ENCODE measurements around the gene CBX8.

CBX8 gene

GRCh38 chr17:79786930-79787643 is 9.8 kb downstream of the CBX8 start:
- Histone ChIP-seq H3K9ac (ENCODE audit: low read depth, low read length) (no peak overlapping the region), H3K27me3 (ENCODE audit: control insufficient read depth, insufficient read depth, low read length) (peaks cover 54% of the 10 kb centered on the region), H3K9me3 (ENCODE audit: control insufficient read depth, insufficient read depth, low read length) (no peaks in the 10 kb centered on the region), H3K27ac (ENCODE audit: low read depth, low read length) (no peak overlapping the region), H3K4me3 (ENCODE audit: low read depth, low read length) (no peak overlapping the region), H3K36me3 (ENCODE audit: control insufficient read depth, insufficient read depth, low read length) (peaks cover 40% of the 10 kb centered on the region), H3K4me1 (ENCODE audit: control insufficient read depth, insufficient read depth, low read length) (peaks cover 10% of the 10 kb centered on the region; the same call in 1 of the 2 replicates)

- no peak overlapping the region for H3K9ac ChIP-seq (ENCODE audit: low read depth, low read length)
- H3K4me1 ChIP-seq (ENCODE audit: control insufficient read depth, insufficient read depth, low read length), result peaks cover 10% of the 10 kb centered on the region; the same call in 1 of the 2 replicates
- no peak overlapping the region for H3K4me3 ChIP-seq (ENCODE audit: low read depth, low read length)
- H3K27me3 ChIP-seq (ENCODE audit: control insufficient read depth, insufficient read depth, low read length), result peaks cover 44% of the 10 kb centered on the region
- peaks cover 49% of the 10 kb centered on the region for H3K36me3 ChIP-seq (ENCODE audit: control insufficient read depth, insufficient read depth, low read length)
- no peaks in the 10 kb centered on the region for H3K9me3 ChIP-seq (ENCODE audit: control insufficient read depth, insufficient read depth, low read length)
- no peak overlapping the region for H3K27ac ChIP-seq (ENCODE audit: low read depth, low read length)
Measured at GRCh38 chr17:79785900-79786810, 10.7 kb downstream of the CBX8 start.

- H3K4me1 ChIP-seq (ENCODE audit: control insufficient read depth, insufficient read depth, low read length), result peaks cover 10% of the 10 kb centered on the region; the same call in 1 of the 2 replicates
- no peak overlapping the region for H3K27ac ChIP-seq (ENCODE audit: low read depth, low read length)
- H3K36me3 ChIP-seq (ENCODE audit: control insufficient read depth, insufficient read depth, low read length), result peaks cover 58% of the 10 kb centered on the region
- H3K9ac ChIP-seq (ENCODE audit: low read depth, low read length), result no peak overlapping the region
- no peaks in the 10 kb centered on the region for H3K9me3 ChIP-seq (ENCODE audit: control insufficient read depth, insufficient read depth, low read length)
- no peak overlapping the region for H3K4me3 ChIP-seq (ENCODE audit: low read depth, low read length)
- peaks cover 35% of the 10 kb centered on the region for H3K27me3 ChIP-seq (ENCODE audit: control insufficient read depth, insufficient read depth, low read length)
Measured at GRCh38 chr17:79785017-79785899, 11.6 kb downstream of the CBX8 start.

- Histone ChIP-seq H3K27me3 (ENCODE audit: control insufficient read depth, insufficient read depth, low read length) (peaks cover 28% of the 10 kb centered on the region), H3K9me3 (ENCODE audit: control insufficient read depth, insufficient read depth, low read length) (no peaks in the 10 kb centered on the region), H3K27ac (ENCODE audit: low read depth, low read length) (no peak overlapping the region), H3K4me3 (ENCODE audit: low read depth, low read length) (no peak overlapping the region), H3K4me1 (ENCODE audit: control insufficient read depth, insufficient read depth, low read length) (peaks cover 12% of the 10 kb centered on the region), H3K36me3 (ENCODE audit: control insufficient read depth, insufficient read depth, low read length) (peaks cover 66% of the 10 kb centered on the region), H3K9ac (ENCODE audit: low read depth, low read length) (no peak overlapping the region)
Measured at GRCh38 chr17:79784353-79785016, 12.4 kb downstream of the CBX8 start.

GRCh38 chr17:79783891-79784290 is 13.0 kb downstream of the CBX8 start:
- Histone ChIP-seq H3K4me1 (ENCODE audit: control insufficient read depth, insufficient read depth, low read length) (peaks cover 10% of the 10 kb centered on the region), H3K4me3 (ENCODE audit: low read depth, low read length) (no peak overlapping the region), H3K27ac (ENCODE audit: low read depth, low read length) (no peak overlapping the region), H3K27me3 (ENCODE audit: control insufficient read depth, insufficient read depth, low read length) (peaks cover 22% of the 10 kb centered on the region), H3K9me3 (ENCODE audit: control insufficient read depth, insufficient read depth, low read length) (no peaks in the 10 kb centered on the region), H3K36me3 (ENCODE audit: control insufficient read depth, insufficient read depth, low read length) (peaks cover 69% of the 10 kb centered on the region), H3K9ac (ENCODE audit: low read depth, low read length) (no peak overlapping the region)

GRCh38 chr17:79781736-79782575 is 14.9 kb downstream of the CBX8 start:
- no peak overlapping the region for H3K4me3 ChIP-seq (ENCODE audit: low read depth, low read length)

GRCh38 chr17:79781012-79781650 is 15.7 kb downstream of the CBX8 start:
- Histone ChIP-seq H3K4me1 (ENCODE audit: control insufficient read depth, insufficient read depth, low read length) (peaks cover 16% of the 10 kb centered on the region), H3K9ac (ENCODE audit: low read depth, low read length) (no peak overlapping the region), H3K36me3 (ENCODE audit: control insufficient read depth, insufficient read depth, low read length) (peaks cover 69% of the 10 kb centered on the region), H3K27me3 (ENCODE audit: control insufficient read depth, insufficient read depth, low read length) (no peaks in the 10 kb centered on the region), H3K4me3 (ENCODE audit: low read depth, low read length) (no peak overlapping the region), H3K9me3 (ENCODE audit: control insufficient read depth, insufficient read depth, low read length) (no peaks in the 10 kb centered on the region), H3K27ac (ENCODE audit: low read depth, low read length) (no peak overlapping the region)

More at GRCh38 chr17:79781736-79782575, 14.9 kb downstream of the CBX8 start:
- Histone ChIP-seq H3K36me3 (ENCODE audit: control insufficient read depth, insufficient read depth, low read length) (peaks cover 69% of the 10 kb centered on the region), H3K9me3 (ENCODE audit: control insufficient read depth, insufficient read depth, low read length) (no peaks in the 10 kb centered on the region), H3K4me1 (ENCODE audit: control insufficient read depth, insufficient read depth, low read length) (peaks cover 8% of the 10 kb centered on the region), H3K27me3 (ENCODE audit: control insufficient read depth, insufficient read depth, low read length) (0 out of 2 replicates have a peak, but pooled peaks cover 4% of the 10 kb centered on the region), H3K27ac (ENCODE audit: low read depth, low read length) (no peak overlapping the region), H3K9ac (ENCODE audit: low read depth, low read length) (no peak overlapping the region)

- Histone ChIP-seq H3K27ac (ENCODE audit: low read depth, low read length) (no peak overlapping the region), H3K4me3 (ENCODE audit: low read depth, low read length) (peak overlapping the region; percentile 86), H3K4me1 (ENCODE audit: control insufficient read depth, insufficient read depth, low read length) (peaks cover 24% of the 10 kb centered on the region), H3K27me3 (ENCODE audit: control insufficient read depth, insufficient read depth, low read length) (peaks cover 9% of the 10 kb centered on the region), H3K9ac (ENCODE audit: low read depth, low read length) (no peak overlapping the region), H3K9me3 (ENCODE audit: control insufficient read depth, insufficient read depth, low read length) (no peaks in the 10 kb centered on the region), H3K36me3 (ENCODE audit: control insufficient read depth, insufficient read depth, low read length) (peaks cover 57% of the 10 kb centered on the region)
Measured at GRCh38 chr17:79779661-79780365, 17.1 kb downstream of the CBX8 start.

GRCh38 chr17:79779084-79779529 is 17.8 kb downstream of the CBX8 start:
- Histone ChIP-seq H3K4me3 (ENCODE audit: low read depth, low read length) (peak overlapping the region; percentile 86), H3K27ac (ENCODE audit: low read depth, low read length) (peak overlapping the region; percentile 92), H3K9me3 (ENCODE audit: control insufficient read depth, insufficient read depth, low read length) (no peaks in the 10 kb centered on the region), H3K36me3 (ENCODE audit: control insufficient read depth, insufficient read depth, low read length) (peaks cover 49% of the 10 kb centered on the region), H3K27me3 (ENCODE audit: control insufficient read depth, insufficient read depth, low read length) (peaks cover 9% of the 10 kb centered on the region), H3K9ac (ENCODE audit: low read depth, low read length) (peak overlapping the region; percentile 73; the same call in 1 of the 2 replicates), H3K4me1 (ENCODE audit: control insufficient read depth, insufficient read depth, low read length) (peaks cover 24% of the 10 kb centered on the region)
